PC-3 (cell line): ENCODE data around the gene NME4.

Source experiments
- EZH2 ChIP-seq: fragments of 300-600 bp; sonication (generic); IDR thresholded peaks from one replicate; pipeline ENCODE4 v1.6.1; 2017; ENCODE audit warnings: antibody characterized with exemption, mild to moderate bottlenecking, low read length; ENCODE audit not compliant: unreplicated experiment
- TF ChIP-seq, protein P1 (sequence below): fragments of 300-600 bp; sonication (generic); conservative IDR thresholded peaks from 2 replicates; pipeline ENCODE4 v1.5.1; 2017; ENCODE audit warnings: antibody characterized with exemption, low read depth, mild to moderate bottlenecking, low read length

DNA sequence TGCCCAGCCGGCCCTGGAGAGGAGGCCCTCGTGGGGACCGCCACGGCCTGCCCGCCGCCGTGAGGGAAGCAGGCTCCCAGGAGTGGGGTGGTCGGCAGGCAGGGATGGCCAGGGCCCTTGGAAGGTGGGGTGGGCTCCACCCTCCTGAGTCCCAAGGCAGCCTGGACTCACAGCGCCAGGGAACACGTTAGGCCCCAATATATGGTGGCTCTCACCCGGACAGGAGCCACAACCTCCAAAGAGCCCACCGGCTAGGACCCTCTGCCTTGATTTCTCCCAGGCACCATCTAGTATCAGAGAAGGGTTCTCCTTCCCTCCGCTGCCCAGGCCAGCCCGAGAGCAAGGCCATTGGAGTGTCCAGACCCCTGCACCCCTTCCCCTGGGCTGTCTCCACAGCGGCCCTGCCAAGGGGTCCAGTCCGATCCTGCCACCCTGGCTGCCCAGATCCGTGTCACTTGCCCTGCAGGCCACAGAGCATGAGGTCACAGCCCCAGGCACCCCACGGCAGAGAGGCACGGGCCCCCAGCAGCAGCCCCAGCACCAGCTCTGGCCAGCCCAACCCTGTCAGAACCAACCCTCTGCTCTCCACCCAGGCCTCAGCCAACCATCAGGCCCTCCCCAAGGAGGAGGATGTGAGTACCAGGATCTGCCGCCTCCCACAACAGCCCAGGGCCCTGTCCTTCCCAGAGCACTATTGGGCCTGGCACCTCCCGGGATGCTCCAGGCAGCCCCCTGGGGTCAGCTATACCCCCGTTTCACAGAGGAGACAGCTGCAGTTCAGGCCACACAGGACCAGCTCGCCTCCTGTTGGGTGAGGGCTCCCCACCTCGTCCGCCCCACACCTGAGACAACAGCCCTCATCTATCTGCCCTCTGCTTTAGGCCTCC lies 43.4 kb upstream of the NME4 start:
- TF ChIP-seq, protein P1, sequence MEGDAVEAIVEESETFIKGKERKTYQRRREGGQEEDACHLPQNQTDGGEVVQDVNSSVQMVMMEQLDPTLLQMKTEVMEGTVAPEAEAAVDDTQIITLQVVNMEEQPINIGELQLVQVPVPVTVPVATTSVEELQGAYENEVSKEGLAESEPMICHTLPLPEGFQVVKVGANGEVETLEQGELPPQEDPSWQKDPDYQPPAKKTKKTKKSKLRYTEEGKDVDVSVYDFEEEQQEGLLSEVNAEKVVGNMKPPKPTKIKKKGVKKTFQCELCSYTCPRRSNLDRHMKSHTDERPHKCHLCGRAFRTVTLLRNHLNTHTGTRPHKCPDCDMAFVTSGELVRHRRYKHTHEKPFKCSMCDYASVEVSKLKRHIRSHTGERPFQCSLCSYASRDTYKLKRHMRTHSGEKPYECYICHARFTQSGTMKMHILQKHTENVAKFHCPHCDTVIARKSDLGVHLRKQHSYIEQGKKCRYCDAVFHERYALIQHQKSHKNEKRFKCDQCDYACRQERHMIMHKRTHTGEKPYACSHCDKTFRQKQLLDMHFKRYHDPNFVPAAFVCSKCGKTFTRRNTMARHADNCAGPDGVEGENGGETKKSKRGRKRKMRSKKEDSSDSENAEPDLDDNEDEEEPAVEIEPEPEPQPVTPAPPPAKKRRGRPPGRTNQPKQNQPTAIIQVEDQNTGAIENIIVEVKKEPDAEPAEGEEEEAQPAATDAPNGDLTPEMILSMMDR, result no peak
- TF ChIP-seq EZH2, result no peak
